ENCODE results near the gene RABEPK.

RABEPK gene

GRCh38 chr9:125254231-125254630 lies 53.9 kb downstream of the RABEPK start:
- Histone ChIP-seq H3K4me3 (no peak overlapping the region), H3K9me3 (no peaks in the 10 kb centered on the region), H3K4me1 (no peaks in the 10 kb centered on the region), H3K36me3 (no peaks in the 10 kb centered on the region), H3K27me3 (peaks cover 0 to 4% of the 10 kb centered on the region in 2 donors), H3K27ac (no peak overlapping the region)
- TF ChIP-seq, protein P1, sequence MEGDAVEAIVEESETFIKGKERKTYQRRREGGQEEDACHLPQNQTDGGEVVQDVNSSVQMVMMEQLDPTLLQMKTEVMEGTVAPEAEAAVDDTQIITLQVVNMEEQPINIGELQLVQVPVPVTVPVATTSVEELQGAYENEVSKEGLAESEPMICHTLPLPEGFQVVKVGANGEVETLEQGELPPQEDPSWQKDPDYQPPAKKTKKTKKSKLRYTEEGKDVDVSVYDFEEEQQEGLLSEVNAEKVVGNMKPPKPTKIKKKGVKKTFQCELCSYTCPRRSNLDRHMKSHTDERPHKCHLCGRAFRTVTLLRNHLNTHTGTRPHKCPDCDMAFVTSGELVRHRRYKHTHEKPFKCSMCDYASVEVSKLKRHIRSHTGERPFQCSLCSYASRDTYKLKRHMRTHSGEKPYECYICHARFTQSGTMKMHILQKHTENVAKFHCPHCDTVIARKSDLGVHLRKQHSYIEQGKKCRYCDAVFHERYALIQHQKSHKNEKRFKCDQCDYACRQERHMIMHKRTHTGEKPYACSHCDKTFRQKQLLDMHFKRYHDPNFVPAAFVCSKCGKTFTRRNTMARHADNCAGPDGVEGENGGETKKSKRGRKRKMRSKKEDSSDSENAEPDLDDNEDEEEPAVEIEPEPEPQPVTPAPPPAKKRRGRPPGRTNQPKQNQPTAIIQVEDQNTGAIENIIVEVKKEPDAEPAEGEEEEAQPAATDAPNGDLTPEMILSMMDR (IDR thresholded peaks at IDR 0.05) = no peak
- intact Hi-C loops (cut with DNase I; ENCODE audit: low total_unique reads) = no loop called here
- no peak for DNase-seq

DNA sequence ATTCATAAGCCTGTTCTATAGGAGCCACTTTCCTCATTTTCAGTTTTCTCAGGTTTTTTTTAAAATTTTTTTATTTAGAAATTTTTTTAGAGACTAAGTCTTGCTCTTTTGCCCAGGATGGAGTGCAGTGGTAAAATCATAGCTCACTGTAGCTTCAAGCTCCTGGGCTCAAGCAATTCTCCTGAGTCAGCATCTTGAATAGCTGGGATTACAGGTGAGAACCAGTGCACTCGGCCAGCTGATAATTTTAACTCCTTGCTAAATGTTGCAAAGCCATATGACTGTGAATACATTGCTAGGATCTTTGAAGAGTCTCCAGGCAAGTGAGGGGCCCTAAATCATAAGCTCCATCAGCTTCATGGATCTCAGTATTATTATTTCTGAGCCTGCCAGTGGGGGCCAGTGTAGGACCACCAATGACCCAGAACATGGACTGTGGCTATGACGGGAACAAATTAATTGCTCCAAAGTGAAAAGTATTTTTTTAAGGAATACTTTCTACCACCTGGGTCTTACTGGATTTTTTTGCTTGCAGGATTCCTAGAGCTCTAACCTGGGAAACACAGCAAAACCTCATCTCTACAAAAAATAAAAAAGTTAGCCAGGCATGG lies 55.5 kb downstream of the RABEPK start:
- peaks cover 0 to 4% of the 10 kb centered on the region in 2 donors for H3K27me3 ChIP-seq
- TF ChIP-seq, protein P1 (IDR thresholded peaks at IDR 0.05) = peak in 1 of 2 experiments; percentile 28
- H3K27ac ChIP-seq = no peak overlapping the region
- intact Hi-C loops (cut with DNase I; ENCODE audit: low total_unique reads) = no loop called here
- no peaks in the 10 kb centered on the region for H3K36me3 ChIP-seq
- no peaks in the 10 kb centered on the region for H3K9me3 ChIP-seq
- no peak for DNase-seq
- H3K4me3 ChIP-seq = no peak overlapping the region
- H3K4me1 ChIP-seq = no peaks in the 10 kb centered on the region

GRCh38 chr9:125258160-125258785 lies 57.9 kb downstream of the RABEPK start:
- no peak overlapping the region for H3K4me3 ChIP-seq
- peaks cover 0 to 4% of the 10 kb centered on the region in 2 donors for H3K27me3 ChIP-seq
- no peaks in the 10 kb centered on the region for H3K9me3 ChIP-seq
- H3K4me1 ChIP-seq = peaks cover 0 to 10% (median 9%) of the 10 kb centered on the region in 4 donors
- no peak for DNase-seq
- no peaks in the 10 kb centered on the region for H3K36me3 ChIP-seq
- no peak overlapping the region for H3K27ac ChIP-seq
- intact Hi-C loops (cut with DNase I; ENCODE audit: low total_unique reads) = no loop called here
- TF ChIP-seq, protein P1 (IDR thresholded peaks at IDR 0.05) = no peak

DNA sequence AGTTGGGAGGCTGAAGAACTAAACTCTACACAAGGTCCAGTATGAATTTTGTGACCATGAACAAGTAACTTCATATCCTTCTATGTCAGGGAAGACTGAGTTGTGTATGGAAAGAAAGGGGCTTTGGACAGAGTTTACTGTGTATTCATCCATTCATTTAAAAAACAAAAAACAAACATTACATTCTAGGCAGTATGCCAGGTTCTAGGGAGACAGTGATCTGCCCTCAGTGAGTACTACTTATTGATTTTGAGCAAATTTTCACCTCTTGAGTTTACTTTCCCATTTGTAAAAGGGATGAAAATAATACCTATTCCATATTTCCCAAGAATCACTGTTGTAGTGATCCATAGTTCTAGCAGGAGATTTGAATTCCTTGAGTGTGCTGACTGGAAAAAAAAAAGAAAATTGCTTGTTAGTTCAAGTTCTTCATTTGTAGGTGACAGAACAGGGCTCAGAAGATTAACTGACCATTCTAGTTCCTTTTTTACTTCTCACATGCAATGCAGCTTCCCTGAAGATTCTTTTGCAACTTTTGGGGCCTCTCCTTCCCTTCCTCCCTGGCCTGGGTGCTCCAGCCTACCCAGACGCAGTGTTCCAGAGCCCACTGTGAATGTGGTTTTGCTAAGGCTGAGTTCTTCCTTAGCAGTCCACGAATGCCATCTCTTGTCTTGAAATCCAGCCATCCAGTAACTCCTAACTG lies 58.6 kb downstream of the RABEPK start:
- intact Hi-C loops (cut with DNase I; ENCODE audit: low total_unique reads) = no loop called here
- no peaks in the 10 kb centered on the region for H3K36me3 ChIP-seq
- H3K27me3 ChIP-seq = peaks cover 0 to 4% of the 10 kb centered on the region in 2 donors
- no peak overlapping the region for H3K27ac ChIP-seq
- H3K4me3 ChIP-seq = no peak overlapping the region
- no peaks in the 10 kb centered on the region for H3K9me3 ChIP-seq
- DNase-seq = peak in 1 of 2 donors; percentile 29
- TF ChIP-seq, protein P1 (IDR thresholded peaks at IDR 0.05) = no peak
- peaks cover 0 to 17% (median 13%) of the 10 kb centered on the region in 4 donors for H3K4me1 ChIP-seq

GRCh38 chr9:125260561-125260960 lies 60.2 kb downstream of the RABEPK start:
- Histone ChIP-seq H3K27ac (no peak overlapping the region), H3K4me1 (peaks cover 0 to 26% (median 15%) of the 10 kb centered on the region in 4 donors), H3K36me3 (no peaks in the 10 kb centered on the region), H3K27me3 (peaks cover 0 to 4% of the 10 kb centered on the region in 2 donors), H3K4me3 (no peak overlapping the region), H3K9me3 (no peaks in the 10 kb centered on the region)
- intact Hi-C loops (cut with DNase I; ENCODE audit: low total_unique reads) = no loop called here
- TF ChIP-seq, protein P1 (IDR thresholded peaks at IDR 0.05) = no peak
- no peak for DNase-seq
